ENCODE data around the gene LDLRAD4.
A peak's percentile ranks its signal among the peaks of the same experiment; 100 is the strongest.

The LDLRAD4 gene

GRCh38 chr18:13244135-13244534, 25.6 kb downstream of the LDLRAD4 start:
- no peaks in the 10 kb centered on the region for H3K9me3 Mint-ChIP-seq
- no peak for DNase-seq (ENCODE audit: low spot score in 2 of 2)
- no peak overlapping the region for H3K4me3 Mint-ChIP-seq
- no peak overlapping the region for H3K27ac Mint-ChIP-seq
- no peak for ATAC-seq
- no peaks in the 10 kb centered on the region for H3K4me1 Mint-ChIP-seq
- no peaks in the 10 kb centered on the region for H3K36me3 Mint-ChIP-seq

DNA sequence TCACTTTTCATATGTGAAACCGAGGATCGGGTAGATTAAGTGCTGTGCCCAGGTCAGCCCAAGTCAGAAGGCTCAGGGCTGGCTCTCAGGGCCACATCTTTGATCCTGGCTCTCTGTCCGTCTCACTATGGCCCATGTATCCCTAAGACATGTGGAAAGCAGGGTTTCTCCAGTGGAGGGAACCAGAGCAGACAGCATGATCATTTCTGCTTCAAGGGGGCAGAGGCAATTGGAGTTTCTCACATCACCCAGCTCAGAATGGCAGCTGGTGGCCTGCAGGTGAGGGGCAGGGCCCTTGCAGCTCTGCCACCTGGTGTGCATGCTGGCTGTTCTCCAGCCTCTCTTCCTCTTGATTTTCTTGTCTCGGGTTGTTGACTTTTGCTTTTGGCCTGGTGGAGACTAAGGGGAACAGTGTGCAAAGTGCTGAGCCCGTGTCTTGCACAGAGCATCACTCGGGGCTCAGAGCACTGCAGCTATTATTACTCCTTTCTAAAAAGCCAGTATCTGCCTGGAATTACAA, 27.0 kb downstream of the LDLRAD4 start:
- Mint-ChIP-seq H3K27ac (no peak overlapping the region), H3K4me1 (no peaks in the 10 kb centered on the region), H3K4me3 (no peak overlapping the region), H3K9me3 (no peaks in the 10 kb centered on the region), H3K36me3 (no peaks in the 10 kb centered on the region)
- ATAC-seq (no peak), DNase-seq (ENCODE audit: low spot score in 2 of 2) (no peak)

GRCh38 chr18:13246121-13246520, 27.6 kb downstream of the LDLRAD4 start:
- ATAC-seq (no peak), DNase-seq (ENCODE audit: low spot score in 2 of 2) (no peak)
- Mint-ChIP-seq H3K9me3 (no peaks in the 10 kb centered on the region), H3K4me3 (no peak overlapping the region), H3K4me1 (no peaks in the 10 kb centered on the region), H3K36me3 (no peaks in the 10 kb centered on the region), H3K27ac (no peak overlapping the region)

DNA sequence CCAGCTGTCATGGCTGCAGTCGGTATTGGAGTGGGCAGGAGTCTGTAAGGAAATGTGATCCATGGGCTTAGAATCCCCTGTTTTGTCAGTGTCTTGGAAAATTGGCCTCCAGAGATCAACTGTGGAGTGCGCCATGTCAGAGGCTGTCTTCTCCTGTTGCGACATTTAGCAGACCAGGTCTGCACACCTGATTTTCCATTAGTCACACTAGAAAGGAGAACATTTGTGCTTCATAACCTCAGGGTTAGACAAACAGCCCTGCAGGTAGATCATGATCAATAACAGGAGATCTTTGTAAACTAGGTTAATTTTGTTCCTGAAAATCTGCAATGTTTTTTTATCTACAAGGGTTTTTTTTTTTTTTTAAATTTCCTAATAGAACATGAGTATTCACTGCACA, 28.0 kb downstream of the LDLRAD4 start:
- Mint-ChIP-seq H3K36me3 (no peaks in the 10 kb centered on the region), H3K9me3 (no peaks in the 10 kb centered on the region), H3K4me3 (no peak overlapping the region), H3K27ac (no peak overlapping the region), H3K4me1 (no peaks in the 10 kb centered on the region)
- ATAC-seq = no peak
- no peak for DNase-seq (ENCODE audit: low spot score in 2 of 2)

DNA sequence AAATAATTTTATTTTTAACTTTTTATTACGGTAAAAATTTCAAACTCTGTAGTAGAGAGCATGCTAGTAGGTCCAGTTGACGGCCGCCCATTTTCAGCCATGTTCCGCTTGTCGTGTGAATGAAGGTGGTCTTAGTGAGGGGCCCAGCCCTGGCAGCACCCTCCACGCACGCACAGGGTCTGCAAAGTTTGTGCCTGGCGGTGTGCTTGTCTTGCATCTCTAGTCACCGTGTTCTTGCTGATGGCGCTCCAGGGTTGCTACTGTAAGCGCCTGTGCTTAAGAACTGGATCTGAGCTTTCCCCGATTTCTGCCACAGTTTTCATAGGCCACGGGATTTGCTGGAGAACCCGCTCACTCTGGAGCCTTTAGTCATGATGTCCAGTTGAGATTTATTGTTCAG, 28.9 kb downstream of the LDLRAD4 start:
- Mint-ChIP-seq H3K36me3 (no peaks in the 10 kb centered on the region), H3K9me3 (no peaks in the 10 kb centered on the region), H3K4me3 (no peak overlapping the region), H3K27ac (no peak overlapping the region), H3K4me1 (no peaks in the 10 kb centered on the region)
- DNase-seq (ENCODE audit: low spot score in 2 of 2) = no peak
- ATAC-seq = no peak

GRCh38 chr18:13252686-13253410, 34.3 kb downstream of the LDLRAD4 start:
- no peak overlapping the region for H3K27ac Mint-ChIP-seq
- H3K4me1 Mint-ChIP-seq = no peaks in the 10 kb centered on the region
- DNase-seq (ENCODE audit: low spot score in 2 of 2) = no peak
- H3K4me3 Mint-ChIP-seq = no peak overlapping the region
- no peaks in the 10 kb centered on the region for H3K36me3 Mint-ChIP-seq
- no peak for ATAC-seq
- no peaks in the 10 kb centered on the region for H3K9me3 Mint-ChIP-seq

- Mint-ChIP-seq H3K9me3 (no peaks in the 10 kb centered on the region), H3K36me3 (no peaks in the 10 kb centered on the region), H3K4me3 (no peak overlapping the region), H3K4me1 (no peaks in the 10 kb centered on the region), H3K27ac (peak overlapping the region; percentile 46)
- ATAC-seq = no peak
- no peak for DNase-seq (ENCODE audit: low spot score in 2 of 2)
Measured at GRCh38 chr18:13253786-13254688, 35.5 kb downstream of the LDLRAD4 start.

DNA sequence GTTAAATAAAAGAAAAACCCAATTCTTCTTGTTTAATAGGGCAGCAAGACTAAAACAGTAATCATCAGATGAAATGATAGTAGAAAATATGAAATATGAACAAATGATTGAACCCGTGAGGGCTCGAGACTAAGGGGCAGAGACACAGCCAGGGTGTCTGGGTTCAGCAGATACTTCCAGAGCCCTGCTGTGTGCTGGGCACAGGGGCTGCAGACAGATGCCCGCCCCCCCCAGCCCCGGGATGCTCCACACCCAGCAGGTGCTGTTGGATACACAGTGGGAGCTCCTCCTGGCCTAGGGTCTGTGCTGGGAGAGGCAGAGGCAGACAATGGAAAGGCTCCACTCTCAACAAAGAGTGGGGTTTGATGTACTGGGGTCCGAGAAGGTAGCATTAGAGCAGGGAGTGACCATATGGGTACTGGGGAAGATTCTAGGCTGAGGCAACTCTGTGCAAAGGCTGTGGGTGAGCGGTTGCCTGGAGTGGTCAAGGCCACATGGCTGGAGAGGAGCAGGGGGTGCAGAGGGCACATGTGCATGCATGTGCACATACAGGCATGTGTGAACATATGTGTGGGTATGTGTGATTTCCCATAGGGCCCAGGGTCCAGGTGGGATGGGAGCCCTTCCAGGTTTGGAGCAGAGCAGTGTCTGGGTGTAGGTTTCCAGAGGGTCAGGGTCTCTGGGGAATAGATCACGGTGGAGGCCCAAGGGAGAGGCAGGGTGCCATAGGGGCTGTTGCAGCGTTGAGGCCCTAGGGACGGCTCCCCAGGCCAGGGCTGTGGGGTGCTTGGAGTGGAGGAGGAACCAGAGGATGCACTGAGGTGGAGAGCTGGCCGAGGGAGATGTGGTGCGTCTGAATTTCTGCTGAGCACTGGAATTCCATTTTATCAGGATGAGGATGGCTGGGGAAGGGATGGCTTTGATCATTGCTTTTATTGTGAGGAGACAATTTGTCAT, 36.7 kb downstream of the LDLRAD4 start:
- Mint-ChIP-seq H3K4me1 (no peaks in the 10 kb centered on the region), H3K27ac (peak overlapping the region; percentile 2), H3K4me3 (no peak overlapping the region), H3K9me3 (no peaks in the 10 kb centered on the region), H3K36me3 (no peaks in the 10 kb centered on the region)
- ATAC-seq (peak; percentile 29), DNase-seq (ENCODE audit: low spot score in 2 of 2) (no peak)

- Mint-ChIP-seq H3K4me3 (no peak overlapping the region), H3K27ac (no peak overlapping the region), H3K36me3 (no peaks in the 10 kb centered on the region), H3K9me3 (no peaks in the 10 kb centered on the region), H3K4me1 (peaks cover 10% of the 10 kb centered on the region)
- ATAC-seq (no peak), DNase-seq (ENCODE audit: low spot score in 2 of 2) (no peak)
Measured at GRCh38 chr18:13256444-13257305, 38.1 kb downstream of the LDLRAD4 start.

- peaks cover 13% of the 10 kb centered on the region for H3K4me1 Mint-ChIP-seq
- no peaks in the 10 kb centered on the region for H3K9me3 Mint-ChIP-seq
- H3K27ac Mint-ChIP-seq = no peak overlapping the region
- DNase-seq (ENCODE audit: low spot score in 2 of 2) (no peak), ATAC-seq (no peak)
- H3K36me3 Mint-ChIP-seq = no peaks in the 10 kb centered on the region
- no peak overlapping the region for H3K4me3 Mint-ChIP-seq
Measured at GRCh38 chr18:13257361-13257980, 38.9 kb downstream of the LDLRAD4 start.

GRCh38 chr18:13258921-13259320, 40.4 kb downstream of the LDLRAD4 start:
- Mint-ChIP-seq H3K4me3 (no peak overlapping the region), H3K9me3 (no peaks in the 10 kb centered on the region), H3K36me3 (no peaks in the 10 kb centered on the region), H3K4me1 (peaks cover 13% of the 10 kb centered on the region), H3K27ac (no peak overlapping the region)
- DNase-seq (ENCODE audit: low spot score in 2 of 2) (no peak), ATAC-seq (no peak)

GRCh38 chr18:13259701-13260100, 41.1 kb downstream of the LDLRAD4 start:
- no peaks in the 10 kb centered on the region for H3K36me3 Mint-ChIP-seq
- H3K4me1 Mint-ChIP-seq = peaks cover 13% of the 10 kb centered on the region
- H3K9me3 Mint-ChIP-seq = no peaks in the 10 kb centered on the region
- H3K27ac Mint-ChIP-seq = no peak overlapping the region
- no peak overlapping the region for H3K4me3 Mint-ChIP-seq
- ATAC-seq (no peak), DNase-seq (ENCODE audit: low spot score in 2 of 2) (no peak)

GRCh38 chr18:13260197-13260934, 41.8 kb downstream of the LDLRAD4 start:
- H3K4me3 Mint-ChIP-seq = no peak overlapping the region
- no peaks in the 10 kb centered on the region for H3K36me3 Mint-ChIP-seq
- ATAC-seq (no peak), DNase-seq (ENCODE audit: low spot score in 2 of 2) (no peak)
- H3K4me1 Mint-ChIP-seq = peaks cover 16% of the 10 kb centered on the region
- no peaks in the 10 kb centered on the region for H3K9me3 Mint-ChIP-seq
- no peak overlapping the region for H3K27ac Mint-ChIP-seq
